A549 (cell line): Measurements from ENCODE around the gene ADCY2.

ENCODE experiments used
- BCL3 ChIP-seq: fragments of >200 bp; sonication (Bioruptor Twin); formaldehyde crosslinking; IDR thresholded peaks from 3 replicates; pipeline ENCODE4 v1.6.1; 2016
- CBX2 ChIP-seq: fragments of 200-600 bp; sonication (generic); IDR thresholded peaks from 2 replicates; pipeline ENCODE4 v1.6.1; 2016; ENCODE audit warnings: low read depth, mild to moderate bottlenecking, borderline replicate concordance
- CHD2 ChIP-seq: fragments of 150-350 bp; IDR thresholded peaks from 2 replicates; pipeline ENCODE4 v1.6.1; 2014; ENCODE audit warnings: low read length; ENCODE audit not compliant: partially characterized antibody
- CTCF ChIP-seq: fragments of >200 bp; sonication (Bioruptor Twin); formaldehyde crosslinking; IDR thresholded peaks from 3 replicates; pipeline ENCODE4 v1.5.1; 2016
- HMGXB4 ChIP-seq: fragments of 250-450 bp; sonication (Bioruptor Pico); IDR thresholded peaks from 2 replicates; pipeline ENCODE4 v1.5.0; 2021; ENCODE audit warnings: mild to moderate bottlenecking, moderate library complexity, borderline replicate concordance
- POLR2A ChIP-seq: IDR thresholded peaks from 2 replicates; pipeline ENCODE4 v1.6.1; 2012; ENCODE audit warnings: mild to moderate bottlenecking, low read length
- TF ChIP-seq, protein P1 (sequence below): fragments of 450-650 bp; IDR thresholded peaks from 2 replicates; pipeline ENCODE4 v1.6.1; 2014; ENCODE audit warnings: antibody characterized with exemption

- TF ChIP-seq CHD2 (no peak), CTCF (no peak), HMGXB4 (no peak), POLR2A (no peak), CBX2 (no peak), BCL3 (no peak)
- TF ChIP-seq, protein P1, sequence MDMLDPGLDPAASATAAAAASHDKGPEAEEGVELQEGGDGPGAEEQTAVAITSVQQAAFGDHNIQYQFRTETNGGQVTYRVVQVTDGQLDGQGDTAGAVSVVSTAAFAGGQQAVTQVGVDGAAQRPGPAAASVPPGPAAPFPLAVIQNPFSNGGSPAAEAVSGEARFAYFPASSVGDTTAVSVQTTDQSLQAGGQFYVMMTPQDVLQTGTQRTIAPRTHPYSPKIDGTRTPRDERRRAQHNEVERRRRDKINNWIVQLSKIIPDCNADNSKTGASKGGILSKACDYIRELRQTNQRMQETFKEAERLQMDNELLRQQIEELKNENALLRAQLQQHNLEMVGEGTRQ: no peak
Measured at GRCh38 chr5:7533941-7534340, 138.0 kb downstream of the ADCY2 start.
